GM12891 (cell line): ENCODE results near the gene RABAC1.

Experiments
- POLR2A ChIP-seq: IDR thresholded peaks from 2 replicates; pipeline ENCODE4 v1.6.1; 2011; ENCODE audit warnings: low read depth, low read length, control low read depth
- POLR2AphosphoS5 ChIP-seq: IDR thresholded peaks from 2 replicates; pipeline ENCODE4 v1.6.1; 2011; ENCODE audit warnings: low read depth, low read length, control low read depth

- TF ChIP-seq POLR2AphosphoS5 (no peak), POLR2A (no peak)
Observed at GRCh38 chr19:41987141-41987860, 28.2 kb upstream of the RABAC1 start.
